ENCODE measurements around the gene LY6G6D. TPM values are rescaled to one million over a fixed set of nuclear protein-coding genes. Genes with fewer than 3 reads are reported as not detected.

The LY6G6D gene
- total RNA-seq, 1 experiment from 2014 or later = not detected

- no peak overlapping the region for H3K9ac ChIP-seq (ENCODE audit: extremely low read depth, insufficient read length, low read length)
- H3K23me2 ChIP-seq (ENCODE audit: insufficient read length, low read depth, low read length, poor library complexity, severe bottlenecking) = no peaks in the 10 kb centered on the region
- Mint-ChIP-seq H3K27me3 (ENCODE audit: low read depth) (no peaks in the 10 kb centered on the region; the same call in 1 of the 2 replicates), H3K36me3 (ENCODE audit: insufficient read depth in 1 of 3, low read depth in 3 of 3) (peaks cover 13 to 49% (median 34%) of the 10 kb centered on the region in 3 experiments), H3K9me3 (no peaks in the 10 kb centered on the region), H3K27ac (no peak overlapping the region), H3K4me3 (no peak overlapping the region), H3K4me1 (peaks cover 19 to 23% of the 10 kb centered on the region in 2 experiments)
- no peak overlapping the region for H3K4ac ChIP-seq (ENCODE audit: low read depth, low read length)
- H2BK12ac ChIP-seq (ENCODE audit: insufficient read length, low read depth, low read length) = no peak overlapping the region
- no peak overlapping the region for H3K14ac ChIP-seq (ENCODE audit: insufficient read depth, low read length)
- H3K4me1 ChIP-seq (ENCODE audit: insufficient read depth, low read length) = no peaks in the 10 kb centered on the region
- H3K79me2 ChIP-seq (ENCODE audit: insufficient read depth, low read length) = no peaks in the 10 kb centered on the region
- no peaks in the 10 kb centered on the region for H3K27me3 ChIP-seq (ENCODE audit: insufficient read depth, low read length)
- no peak overlapping the region for H2BK20ac ChIP-seq (ENCODE audit: low read depth, low read length, poor library complexity, severe bottlenecking)
- no peak overlapping the region for H3K18ac ChIP-seq (ENCODE audit: insufficient read length, low read depth, low read length)
- DNase-seq = no peak
- H4K5ac ChIP-seq (ENCODE audit: insufficient read length, low read depth, low read length) = no peak overlapping the region
- no peak overlapping the region for H4K91ac ChIP-seq (ENCODE audit: insufficient read length, low read depth, low read length)
- H3K56ac ChIP-seq (ENCODE audit: insufficient read length, low read depth, low read length) = no peak overlapping the region
- H3K23ac ChIP-seq (ENCODE audit: insufficient read length, low read depth, low read length) = no peak overlapping the region
- H2BK15ac ChIP-seq (ENCODE audit: low read depth, low read length) = no peak overlapping the region
- H3T11ph ChIP-seq (ENCODE audit: low read length) = no peak overlapping the region
- H3K79me1 ChIP-seq (ENCODE audit: insufficient read depth, low read depth, low read length, poor library complexity, severe bottlenecking) = no peaks in the 10 kb centered on the region
- H3K27ac ChIP-seq (ENCODE audit: insufficient read length, low read depth, low read length) = no peak overlapping the region
- TF ChIP-seq, protein P1, sequence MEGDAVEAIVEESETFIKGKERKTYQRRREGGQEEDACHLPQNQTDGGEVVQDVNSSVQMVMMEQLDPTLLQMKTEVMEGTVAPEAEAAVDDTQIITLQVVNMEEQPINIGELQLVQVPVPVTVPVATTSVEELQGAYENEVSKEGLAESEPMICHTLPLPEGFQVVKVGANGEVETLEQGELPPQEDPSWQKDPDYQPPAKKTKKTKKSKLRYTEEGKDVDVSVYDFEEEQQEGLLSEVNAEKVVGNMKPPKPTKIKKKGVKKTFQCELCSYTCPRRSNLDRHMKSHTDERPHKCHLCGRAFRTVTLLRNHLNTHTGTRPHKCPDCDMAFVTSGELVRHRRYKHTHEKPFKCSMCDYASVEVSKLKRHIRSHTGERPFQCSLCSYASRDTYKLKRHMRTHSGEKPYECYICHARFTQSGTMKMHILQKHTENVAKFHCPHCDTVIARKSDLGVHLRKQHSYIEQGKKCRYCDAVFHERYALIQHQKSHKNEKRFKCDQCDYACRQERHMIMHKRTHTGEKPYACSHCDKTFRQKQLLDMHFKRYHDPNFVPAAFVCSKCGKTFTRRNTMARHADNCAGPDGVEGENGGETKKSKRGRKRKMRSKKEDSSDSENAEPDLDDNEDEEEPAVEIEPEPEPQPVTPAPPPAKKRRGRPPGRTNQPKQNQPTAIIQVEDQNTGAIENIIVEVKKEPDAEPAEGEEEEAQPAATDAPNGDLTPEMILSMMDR (conservative IDR thresholded peaks at IDR 0.05) = no peak
- WGBS (ENCODE audit: extremely low coverage, insufficient read length, low lambda C conversion rate) = no CpG with 5 or more reads among the region's 8 CpGs
- H2BK5ac ChIP-seq (ENCODE audit: insufficient read length, low read length) = no peak overlapping the region
- no peak overlapping the region for H2AFZ ChIP-seq (ENCODE audit: low read length)
- H2AK5ac ChIP-seq (ENCODE audit: insufficient read length, low read length) = no peak overlapping the region
- H2BK120ac ChIP-seq (ENCODE audit: low read depth, low read length, poor library complexity, severe bottlenecking) = no peak overlapping the region
- H3K4me2 ChIP-seq (ENCODE audit: insufficient read depth, insufficient read length, low read length) = no peak overlapping the region
- no peaks in the 10 kb centered on the region for H4K20me1 ChIP-seq (ENCODE audit: control insufficient read depth, insufficient read depth, insufficient read length)
- H3K9me3 ChIP-seq (ENCODE audit: control insufficient read depth, low read depth, low read length) = no peaks in the 10 kb centered on the region
- no peak overlapping the region for H4K8ac ChIP-seq (replicated peaks; ENCODE audit: insufficient read length, low read depth, low read length)
Observed at GRCh38 chr6:31761343-31761742, 46.2 kb downstream of the LY6G6D start.
